Upper lobe of left lung (tissue), 6 donors: ENCODE data around the gene TMEM141. TPM values are rescaled to one million over a fixed set of nuclear protein-coding genes. Genes with fewer than 3 reads are reported as not detected.
A peak's percentile ranks its signal among the peaks of the same experiment; 100 is the strongest.

Experiments
- ATAC-seq, 2 donors: fragments of 200-7000 bp; cut with Tn5 transposase; one replicate each; pipeline ENCODE4 v1.9.1; 2022; ENCODE audit warnings: mild to moderate bottlenecking in 2 of 2, moderate library complexity in 2 of 2; ENCODE audit not compliant: low FRiP score in 2 of 2
- DNase-seq, 2 donors: peaks; one replicate each; pipeline ENCODE4 v3.0.0-alpha.2; 2019 to 2020
- H3K27ac ChIP-seq, 4 donors: fragments of 200-600 bp; sonication (generic); one replicate each; pipeline ENCODE4 v1.5.1; 2016 to 2019
- H3K27me3 ChIP-seq, 4 donors: fragments of 200-600 bp; sonication (generic); one replicate each; pipeline ENCODE4 v1.5.1; 2017 to 2019
- H3K36me3 ChIP-seq, 4 donors: fragments of 200-600 bp; sonication (generic); one replicate each; pipeline ENCODE4 v1.5.1; 2016 to 2019
- H3K4me1 ChIP-seq, 4 donors: fragments of 200-600 bp; sonication (generic); one replicate each; pipeline ENCODE4 v1.5.1; 2018 to 2019
- H3K4me3 ChIP-seq, 4 donors: fragments of 200-600 bp; sonication (generic); one replicate each; pipeline ENCODE4 v1.5.1; 2017 to 2019; ENCODE audit warnings: mild to moderate bottlenecking in 2 of 4, moderate library complexity in 1 of 4
- H3K9me3 ChIP-seq, 4 donors: fragments of 200-600 bp; sonication (generic); one replicate each; pipeline ENCODE4 v1.5.1; 2018 to 2019
- EP300 ChIP-seq, 4 donors: sonication (generic); formaldehyde crosslinking; IDR thresholded peaks; one replicate each; pipeline ENCODE4 v1.5.1; 2017; ENCODE audit warnings: antibody characterized with exemption in 4 of 4, control low read depth in 2 of 4
- POLR2A ChIP-seq, 4 donors: fragments of 450-650 bp; IDR thresholded peaks; one replicate each; pipeline ENCODE4 v1.5.1; 2016 to 2017; ENCODE audit warnings: antibody characterized with exemption in 4 of 4, mild to moderate bottlenecking in 2 of 4
- POLR2AphosphoS5 ChIP-seq, 2 donors: sonication (generic); formaldehyde crosslinking; IDR thresholded peaks; one replicate each; pipeline ENCODE4 v1.5.1; 2017; ENCODE audit warnings: antibody characterized with exemption in 2 of 2
- WGBS, 2 donors: methylation state at CpG; one replicate each; pipeline ENCODE4 v1.1.5; 2017 to 2018; 5-methylcytosine and 5-hydroxymethylcytosine counted together
- total RNA-seq, 6 donors: library from RNA; depleted of rRNA in 4 of 6; stranded (reverse); fragments of >200 nt in 4 of 6; gene quantifications; one replicate each; pipeline versions ENCODE4 v1.1.0 to v1.2.1, GENCODE V29; 2016 to 2021
- TF ChIP-seq, protein P1 (sequence below), 6 experiments: fragments of 450-650 bp in 4 of 6; fragments of 200-600 bp in 2 of 6; sonication (generic) in 2 of 6; IDR thresholded peaks; one replicate each; pipeline ENCODE4 v1.5.1; 2016 to 2019; ENCODE audit warnings: antibody characterized with exemption in 6 of 6
- donor health status: DM: no; HTN: no; CAD: no; lungs with moderate emphysema.
- donor health status: DM: no; HTN: yes; CAD: no; lungs with severe emphysema.

Gene TMEM141
- total RNA-seq, 6 donors from 2014 or later, result 55.5 to 134 (median 80.5) TPM

GRCh38 chr9:136804509-136805206 is 13.5 kb downstream of the TMEM141 start:
- H3K9me3 ChIP-seq, result no peaks in the 10 kb centered on the region
- H3K4me3 ChIP-seq, result no peak overlapping the region
- WGBS, 2 donors, result 91 to 97% methylated on average over 14 to 18 of the region's 20 CpGs
- H3K4me1 ChIP-seq, result peaks cover 32 to 47% (median 41%) of the 10 kb centered on the region in 4 donors
- no peaks in the 10 kb centered on the region for H3K36me3 ChIP-seq
- TF ChIP-seq EP300 (IDR thresholded peaks at IDR 0.05), result no peak
- TF ChIP-seq, protein P1, sequence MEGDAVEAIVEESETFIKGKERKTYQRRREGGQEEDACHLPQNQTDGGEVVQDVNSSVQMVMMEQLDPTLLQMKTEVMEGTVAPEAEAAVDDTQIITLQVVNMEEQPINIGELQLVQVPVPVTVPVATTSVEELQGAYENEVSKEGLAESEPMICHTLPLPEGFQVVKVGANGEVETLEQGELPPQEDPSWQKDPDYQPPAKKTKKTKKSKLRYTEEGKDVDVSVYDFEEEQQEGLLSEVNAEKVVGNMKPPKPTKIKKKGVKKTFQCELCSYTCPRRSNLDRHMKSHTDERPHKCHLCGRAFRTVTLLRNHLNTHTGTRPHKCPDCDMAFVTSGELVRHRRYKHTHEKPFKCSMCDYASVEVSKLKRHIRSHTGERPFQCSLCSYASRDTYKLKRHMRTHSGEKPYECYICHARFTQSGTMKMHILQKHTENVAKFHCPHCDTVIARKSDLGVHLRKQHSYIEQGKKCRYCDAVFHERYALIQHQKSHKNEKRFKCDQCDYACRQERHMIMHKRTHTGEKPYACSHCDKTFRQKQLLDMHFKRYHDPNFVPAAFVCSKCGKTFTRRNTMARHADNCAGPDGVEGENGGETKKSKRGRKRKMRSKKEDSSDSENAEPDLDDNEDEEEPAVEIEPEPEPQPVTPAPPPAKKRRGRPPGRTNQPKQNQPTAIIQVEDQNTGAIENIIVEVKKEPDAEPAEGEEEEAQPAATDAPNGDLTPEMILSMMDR (IDR thresholded peaks at IDR 0.05), result no peak
- TF ChIP-seq POLR2A (IDR thresholded peaks at IDR 0.05), result no peak
- no peak for TF ChIP-seq POLR2AphosphoS5 (IDR thresholded peaks at IDR 0.05)
- peaks cover 0 to 14% (median 2%) of the 10 kb centered on the region in 4 donors for H3K27me3 ChIP-seq
- DNase-seq, result no peak
- no peak for ATAC-seq
- H3K27ac ChIP-seq, result no peak overlapping the region

- TF ChIP-seq, protein P1 (IDR thresholded peaks at IDR 0.05), result no peak
- TF ChIP-seq POLR2AphosphoS5 (IDR thresholded peaks at IDR 0.05) (no peak), EP300 (IDR thresholded peaks at IDR 0.05) (no peak), POLR2A (IDR thresholded peaks at IDR 0.05) (no peak)
- Histone ChIP-seq H3K9me3 (no peaks in the 10 kb centered on the region), H3K27me3 (peaks cover 0 to 8% (median 1%) of the 10 kb centered on the region in 4 donors), H3K4me1 (peaks cover 32 to 47% (median 40%) of the 10 kb centered on the region in 4 donors), H3K4me3 (no peak overlapping the region), H3K27ac (no peak overlapping the region), H3K36me3 (no peaks in the 10 kb centered on the region)
- no peak for ATAC-seq
- WGBS, 2 donors, result 82 to 94% methylated on average over 10 to 11 of the region's 12 CpGs
- DNase-seq, result no peak
These were observed 14.1 kb downstream of the TMEM141 start for GRCh38 chr9:136805207-136805740.

DNA sequence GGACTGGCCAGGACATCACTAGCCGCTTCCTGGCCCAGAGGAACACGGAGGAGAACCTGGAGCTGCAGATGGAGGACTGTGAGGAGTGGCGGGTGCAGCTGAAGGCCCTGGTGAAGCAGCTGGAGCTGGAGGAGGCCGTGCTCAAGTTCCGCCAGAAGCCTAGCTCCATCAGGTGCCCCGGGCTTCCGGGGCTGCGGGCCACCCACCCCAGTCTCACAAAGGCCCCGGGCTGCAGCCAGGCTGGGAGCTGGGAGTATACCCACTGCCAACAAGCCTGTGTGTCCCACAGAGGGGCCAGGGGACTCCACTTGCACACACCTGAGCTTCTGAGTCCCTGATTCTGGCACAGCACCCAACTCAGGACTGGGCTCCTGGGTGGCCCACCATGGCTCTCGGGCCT is 14.9 kb downstream of the TMEM141 start:
- TF ChIP-seq, protein P1 (IDR thresholded peaks at IDR 0.05), result no peak
- TF ChIP-seq POLR2AphosphoS5 (IDR thresholded peaks at IDR 0.05) (no peak), POLR2A (IDR thresholded peaks at IDR 0.05) (no peak), EP300 (IDR thresholded peaks at IDR 0.05) (no peak)
- no peak for DNase-seq
- Histone ChIP-seq H3K4me1 (peaks cover 32 to 47% (median 37%) of the 10 kb centered on the region in 4 donors), H3K27ac (no peak overlapping the region), H3K27me3 (peaks cover 0 to 3% (median under 1%) of the 10 kb centered on the region in 4 donors), H3K4me3 (no peak overlapping the region), H3K9me3 (no peaks in the 10 kb centered on the region), H3K36me3 (peaks cover 0 to 1% (median 0%) of the 10 kb centered on the region in 4 donors)
- no peak for ATAC-seq
- WGBS, 2 donors, result 93 to 98% methylated on average over 4 to 10 of the region's 10 CpGs

GRCh38 chr9:136806631-136807201 is 15.6 kb downstream of the TMEM141 start:
- H3K9me3 ChIP-seq, result no peaks in the 10 kb centered on the region
- ATAC-seq (no peak), DNase-seq (no peak)
- no peaks in the 10 kb centered on the region for H3K27me3 ChIP-seq
- peaks cover 0 to 3% (median 0%) of the 10 kb centered on the region in 4 donors for H3K36me3 ChIP-seq
- peak overlapping the region; percentile 54 to 99 (median 97) for H3K4me3 ChIP-seq
- H3K4me1 ChIP-seq, result peaks cover 31 to 49% (median 33%) of the 10 kb centered on the region in 4 donors
- H3K27ac ChIP-seq, result peak overlapping the region; percentile 84 to 94 (median 88)
- TF ChIP-seq EP300 (IDR thresholded peaks at IDR 0.05) (no peak), POLR2A (IDR thresholded peaks at IDR 0.05) (no peak), POLR2AphosphoS5 (IDR thresholded peaks at IDR 0.05) (no peak)
- TF ChIP-seq, protein P1 (IDR thresholded peaks at IDR 0.05), result no peak
- 76 to 82% methylated on average over 16 to 25 of the region's 25 CpGs for WGBS, 2 donors
